ENCODE results near the gene MTURN. TPM values are rescaled to one million over a fixed set of nuclear protein-coding genes. Genes with fewer than 3 reads are reported as not detected.

MTURN gene
- polyA plus RNA-seq, 3 donors: 5.9 to 7.9 (median 7.5) TPM

DNA sequence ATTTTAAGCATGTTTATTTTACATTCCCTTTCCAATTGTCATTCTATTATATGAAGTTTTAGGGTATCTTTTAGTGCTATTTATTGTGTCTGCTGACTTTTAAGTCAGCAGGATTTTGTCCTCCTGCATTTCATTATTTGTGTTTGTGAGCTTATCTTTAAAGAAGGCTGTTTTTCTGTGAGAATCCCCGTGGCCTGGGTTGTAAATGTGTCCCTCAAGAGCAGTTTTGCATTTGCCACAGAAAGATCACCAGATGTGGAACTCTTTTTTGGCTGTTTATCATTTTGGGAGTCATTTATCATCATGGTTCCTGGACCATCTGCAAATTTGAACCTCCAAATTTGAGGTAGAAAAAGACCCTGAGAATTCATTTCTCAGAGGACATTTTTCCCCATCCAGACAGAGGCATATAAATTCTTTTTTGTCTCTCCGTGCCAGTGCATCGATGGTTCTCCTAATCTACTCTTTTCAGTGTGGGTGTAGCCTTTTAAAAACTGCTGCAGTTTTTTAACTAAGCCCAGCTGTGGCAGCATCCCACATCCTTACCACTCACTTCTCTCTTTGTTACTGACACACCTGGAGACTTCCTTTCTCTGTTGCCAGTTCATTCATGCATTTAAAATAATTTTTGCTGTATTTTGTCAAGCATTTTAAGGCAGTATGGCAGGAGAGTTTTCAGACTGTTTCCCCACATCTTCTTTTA is 20.1 kb upstream of the MTURN start:
- Mint-ChIP-seq H3K27ac (no peak overlapping the region), H3K4me3 (no peak overlapping the region), H3K36me3 (peaks cover 0 to 2% of the 10 kb centered on the region in 2 donors), H3K27me3 (ENCODE audit: low read depth in 3 of 3) (peaks cover 0 to 2% (median 0%) of the 10 kb centered on the region in 3 donors), H3K9me3 (peaks cover 9 to 23% (median 17%) of the 10 kb centered on the region in 7 donors), H3K4me1 (no peaks in the 10 kb centered on the region)
- Histone ChIP-seq H3K4me3 (replicated peaks in 1 of 3; ENCODE audit: low read depth in 2 of 3, low read length in 3 of 3) (no peak overlapping the region), H4K20me1 (ENCODE audit: insufficient read depth, low read length) (no peaks in the 10 kb centered on the region), H3K4me1 (ENCODE audit: control insufficient read depth in 1 of 2, insufficient read depth in 2 of 2, low read length in 2 of 2) (no peaks in the 10 kb centered on the region), H3K79me2 (ENCODE audit: insufficient read depth, low read length) (no peaks in the 10 kb centered on the region), H3K27me3 (ENCODE audit: control insufficient read depth in 2 of 2, insufficient read depth in 2 of 2, low read length in 2 of 2) (no peaks in the 10 kb centered on the region), H3K9ac (ENCODE audit: insufficient read depth, low read length, poor library complexity, severe bottlenecking) (no peak overlapping the region), H2AFZ (ENCODE audit: insufficient read depth, low read depth, low read length, poor library complexity, severe bottlenecking) (no peak overlapping the region), H3K9me3 (replicated peaks in 1 of 2; ENCODE audit: control insufficient read depth in 1 of 2, insufficient read depth in 1 of 2, low read length in 2 of 2) (peaks cover 11 to 16% of the 10 kb centered on the region in 2 donors), H3K36me3 (replicated peaks in 1 of 2; ENCODE audit: control insufficient read depth in 1 of 2, insufficient read depth in 2 of 2, low read length in 2 of 2) (no peaks in the 10 kb centered on the region), H3K27ac (ENCODE audit: low read depth in 1 of 2, low read length in 2 of 2) (no peak overlapping the region), H3K4me2 (replicated peaks; ENCODE audit: extremely low read depth, low read length, poor library complexity, severe bottlenecking) (no peak overlapping the region)
- 100% methylated on average over 1 of the region's 3 CpGs for WGBS (ENCODE audit: insufficient coverage)
- no peak for DNase-seq
- TF ChIP-seq, protein P1, sequence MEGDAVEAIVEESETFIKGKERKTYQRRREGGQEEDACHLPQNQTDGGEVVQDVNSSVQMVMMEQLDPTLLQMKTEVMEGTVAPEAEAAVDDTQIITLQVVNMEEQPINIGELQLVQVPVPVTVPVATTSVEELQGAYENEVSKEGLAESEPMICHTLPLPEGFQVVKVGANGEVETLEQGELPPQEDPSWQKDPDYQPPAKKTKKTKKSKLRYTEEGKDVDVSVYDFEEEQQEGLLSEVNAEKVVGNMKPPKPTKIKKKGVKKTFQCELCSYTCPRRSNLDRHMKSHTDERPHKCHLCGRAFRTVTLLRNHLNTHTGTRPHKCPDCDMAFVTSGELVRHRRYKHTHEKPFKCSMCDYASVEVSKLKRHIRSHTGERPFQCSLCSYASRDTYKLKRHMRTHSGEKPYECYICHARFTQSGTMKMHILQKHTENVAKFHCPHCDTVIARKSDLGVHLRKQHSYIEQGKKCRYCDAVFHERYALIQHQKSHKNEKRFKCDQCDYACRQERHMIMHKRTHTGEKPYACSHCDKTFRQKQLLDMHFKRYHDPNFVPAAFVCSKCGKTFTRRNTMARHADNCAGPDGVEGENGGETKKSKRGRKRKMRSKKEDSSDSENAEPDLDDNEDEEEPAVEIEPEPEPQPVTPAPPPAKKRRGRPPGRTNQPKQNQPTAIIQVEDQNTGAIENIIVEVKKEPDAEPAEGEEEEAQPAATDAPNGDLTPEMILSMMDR (IDR thresholded peaks at IDR 0.05): no peak
- intact Hi-C loops (cut with micrococcal nuclease): no loop called here

- H3K4me3 ChIP-seq (replicated peaks in 1 of 3; ENCODE audit: low read depth in 2 of 3, low read length in 3 of 3): no peak overlapping the region
- H3K27me3 ChIP-seq (ENCODE audit: control insufficient read depth in 2 of 2, insufficient read depth in 2 of 2, low read length in 2 of 2): no peaks in the 10 kb centered on the region
- no peaks in the 10 kb centered on the region for H3K4me1 ChIP-seq (ENCODE audit: control insufficient read depth in 1 of 2, insufficient read depth in 2 of 2, low read length in 2 of 2)
- peaks cover 4% of the 10 kb centered on the region for H3K4me1 Mint-ChIP-seq
- no peak overlapping the region for H3K4me2 ChIP-seq (replicated peaks; ENCODE audit: extremely low read depth, low read length, poor library complexity, severe bottlenecking)
- H3K9me3 Mint-ChIP-seq: peaks cover 8 to 16% (median 13%) of the 10 kb centered on the region in 7 donors
- H3K9me3 ChIP-seq (replicated peaks in 1 of 2; ENCODE audit: control insufficient read depth in 1 of 2, insufficient read depth in 1 of 2, low read length in 2 of 2): peaks cover 10 to 16% of the 10 kb centered on the region in 2 donors
- no peak overlapping the region for H3K27ac ChIP-seq (ENCODE audit: low read depth in 1 of 2, low read length in 2 of 2)
- no peak overlapping the region for H2AFZ ChIP-seq (ENCODE audit: insufficient read depth, low read depth, low read length, poor library complexity, severe bottlenecking)
- H3K27me3 Mint-ChIP-seq (ENCODE audit: low read depth in 3 of 3): peaks cover 0 to 2% (median 0%) of the 10 kb centered on the region in 3 donors
- DNase-seq: no peak
- H3K36me3 ChIP-seq (replicated peaks in 1 of 2; ENCODE audit: control insufficient read depth in 1 of 2, insufficient read depth in 2 of 2, low read length in 2 of 2): no peaks in the 10 kb centered on the region
- no peak overlapping the region for H3K4me3 Mint-ChIP-seq
- no peak overlapping the region for H3K9ac ChIP-seq (ENCODE audit: insufficient read depth, low read length, poor library complexity, severe bottlenecking)
- WGBS (ENCODE audit: insufficient coverage): 91% methylated on average over 25 of the region's 34 CpGs
- no peaks in the 10 kb centered on the region for H3K79me2 ChIP-seq (ENCODE audit: insufficient read depth, low read length)
- H4K20me1 ChIP-seq (ENCODE audit: insufficient read depth, low read length): no peaks in the 10 kb centered on the region
- TF ChIP-seq, protein P1 (IDR thresholded peaks at IDR 0.05): no peak
- H3K36me3 Mint-ChIP-seq: peaks cover 0 to 2% of the 10 kb centered on the region in 2 donors
- H3K27ac Mint-ChIP-seq: no peak overlapping the region
- intact Hi-C loops (cut with micrococcal nuclease): no loop called here
Observed at GRCh38 chr7:30115709-30116297, 19.0 kb upstream of the MTURN start.

All from CD14-positive monocyte (primary cell).